Measurements from ENCODE around the gene CWF19L2.

GRCh38 chr11:107442715-107443215 is 14.9 kb downstream of the CWF19L2 start:
- no peak for TF ChIP-seq CTCF (conservative IDR thresholded peaks at IDR 0.05; ENCODE audit: low read length)
- no peak for TF ChIP-seq EZH2phosphoT487 (IDR thresholded peaks at IDR 0.05; ENCODE audit: borderline replicate concordance)
